Measurements from ENCODE around the gene ZNF740. TPM values are rescaled to one million over a fixed set of nuclear protein-coding genes. Genes with fewer than 3 reads are reported as not detected.
A peak's percentile ranks its signal among the peaks of the same experiment; 100 is the strongest.

The ZNF740 gene
- total and polyA plus RNA-seq, 2 of the 8 experiments (the other 6 are each of a cell fraction or from before 2014, with no cell fraction given): 8.2 to 40.0 TPM

- Histone ChIP-seq H3K9me3 (ENCODE audit: insufficient read depth in 2 of 2, low read depth in 1 of 2, low read length in 1 of 2) (no peaks in the 10 kb centered on the region), H2BK12ac (ENCODE audit: low read depth, low read length) (no peak overlapping the region), H3K27ac (ENCODE audit: low read depth, low read length) (no peak overlapping the region), H3K79me2 (ENCODE audit: control insufficient read depth in 1 of 2, insufficient read depth in 2 of 2, low read length in 2 of 2) (no peaks in the 10 kb centered on the region), H3K36me3 (ENCODE audit: control insufficient read depth in 2 of 4, insufficient read depth in 4 of 4, low read length in 3 of 4) (peaks cover 0 to 5% (median under 1%) of the 10 kb centered on the region in 4 experiments; a peak in 3 of 8 replicates), H3K4me3 (ENCODE audit: extremely low read depth in 1 of 4, insufficient read depth in 2 of 4, low read depth in 3 of 4, low read length in 4 of 4) (no peak overlapping the region), H2BK15ac (ENCODE audit: low read length) (no peak overlapping the region), H3K14ac (ENCODE audit: insufficient read length) (no peak overlapping the region), H3K4me2 (ENCODE audit: insufficient read depth in 1 of 2, low read depth in 2 of 2, low read length in 2 of 2) (no peak overlapping the region), H3K4me1 (replicated peaks in 1 of 4; ENCODE audit: control insufficient read depth in 3 of 4, insufficient read depth in 4 of 4, low read length in 3 of 4) (peaks cover 0 to 6% (median 3%) of the 10 kb centered on the region in 4 experiments; a peak in 5 of 7 replicates), H3K9ac (replicated peaks in 1 of 4; ENCODE audit: extremely low read depth in 1 of 4, low read depth in 3 of 4, low read length in 3 of 4) (no peak overlapping the region), H2BK120ac (replicated peaks; ENCODE audit: low read depth, low read length) (no peak overlapping the region), H4K5ac (ENCODE audit: insufficient read length, low read depth, low read length) (no peak overlapping the region), H3K4ac (replicated peaks; ENCODE audit: insufficient read length, low read depth, low read length) (no peak overlapping the region), H2AFZ (ENCODE audit: low read length) (no peak overlapping the region), H3K79me1 (ENCODE audit: low read depth, low read length) (no peaks in the 10 kb centered on the region), H3K23ac (ENCODE audit: insufficient read length) (no peak overlapping the region), H3K23me2 (ENCODE audit: low read depth, low read length) (peaks cover 2% of the 10 kb centered on the region; the same call in 1 of the 2 replicates), H2AK5ac (ENCODE audit: low read depth, low read length) (no peak overlapping the region), H3K18ac (ENCODE audit: extremely low read depth, low read length) (no peak overlapping the region), H2BK5ac (ENCODE audit: low read depth, low read length) (no peak overlapping the region), H2BK20ac (ENCODE audit: low read length) (no peak overlapping the region), H3K27me3 (replicated peaks in 1 of 4; ENCODE audit: control insufficient read depth in 3 of 4, extremely low read depth in 1 of 4, insufficient read depth in 3 of 4, low read length in 3 of 4) (peaks cover 2 to 27% (median 10%) of the 10 kb centered on the region in 4 experiments), H4K8ac (ENCODE audit: extremely low read depth, insufficient read depth, low read length) (peak overlapping the region; percentile 29; the same call in 1 of the 2 replicates), H4K20me1 (replicated peaks in 1 of 2; ENCODE audit: control insufficient read depth in 1 of 2, insufficient read depth in 2 of 2, low read length in 2 of 2) (peaks cover 2 to 9% of the 10 kb centered on the region in 2 experiments), H3K56ac (replicated peaks; ENCODE audit: insufficient read length, low read depth, low read length) (no peak overlapping the region), H4K91ac (replicated peaks; ENCODE audit: insufficient read length, low read length) (no peak overlapping the region)
- ChIA-PET POLR2A (ENCODE audit: partially characterized antibody) (interaction anchor here (0.8 to 2.0 kb wide), 10 partner anchors 12 to 308 kb away, joined by 3 to 7 read pairs (median 3); partner anchors contain the start of genes AAAS, IGFBP6 and TARBP2), CTCF (ENCODE audit: partially characterized antibody) (interaction anchor here (0.8 to 7.7 kb wide), 7 partner anchors 8 to 96 kb away, joined by 3 to 99 read pairs (median 5); partner anchors contain the start of genes CSAD and ZNF740)
- FAIRE-seq (no peak), DNase-seq (ENCODE audit: low read depth in 1 of 2, low spot score in 2 of 2) (no peak)
- WGBS, 2 experiments (ENCODE audit: extremely low coverage in 1 of 2, insufficient coverage in 1 of 2, insufficient read length in 1 of 2, insufficient replicate concordance in 2 of 2, low coverage in 1 of 2, low lambda C conversion rate in 2 of 2, missing lambda C conversion rate in 1 of 2): 95% methylated on average over 9 of the region's 9 CpGs; no CpG with 5 or more reads in 1 of the 2 experiments
- TF ChIP-seq GABPA (IDR thresholded peaks at IDR 0.05; ENCODE audit: borderline replicate concordance, insufficient read depth, low read length) (no peak), TCF12 (IDR thresholded peaks at IDR 0.05; ENCODE audit: low read depth, low read length) (no peak), CBX8 (IDR thresholded peaks at IDR 0.05; ENCODE audit: borderline replicate concordance, low read depth, low read length) (no peak), KDM1A (IDR thresholded peaks at IDR 0.05; ENCODE audit: borderline replicate concordance, low read length) (no peak), SP4 (IDR thresholded peaks at IDR 0.05; ENCODE audit: low read length) (no peak), CEBPB (IDR thresholded peaks at IDR 0.05; ENCODE audit: low read depth, low read length) (no peak), SIRT6 (IDR thresholded peaks at IDR 0.05; ENCODE audit: low read length) (no peak), FOSL1 (IDR thresholded peaks at IDR 0.05; ENCODE audit: insufficient read depth, low read depth, low read length) (no peak), NRF1 (IDR thresholded peaks at IDR 0.05; ENCODE audit: low read depth, low read length) (no peak), POU5F1 (IDR thresholded peaks at IDR 0.05; ENCODE audit: low read depth, low read length) (no peak)
- TF ChIP-seq, protein P1, sequence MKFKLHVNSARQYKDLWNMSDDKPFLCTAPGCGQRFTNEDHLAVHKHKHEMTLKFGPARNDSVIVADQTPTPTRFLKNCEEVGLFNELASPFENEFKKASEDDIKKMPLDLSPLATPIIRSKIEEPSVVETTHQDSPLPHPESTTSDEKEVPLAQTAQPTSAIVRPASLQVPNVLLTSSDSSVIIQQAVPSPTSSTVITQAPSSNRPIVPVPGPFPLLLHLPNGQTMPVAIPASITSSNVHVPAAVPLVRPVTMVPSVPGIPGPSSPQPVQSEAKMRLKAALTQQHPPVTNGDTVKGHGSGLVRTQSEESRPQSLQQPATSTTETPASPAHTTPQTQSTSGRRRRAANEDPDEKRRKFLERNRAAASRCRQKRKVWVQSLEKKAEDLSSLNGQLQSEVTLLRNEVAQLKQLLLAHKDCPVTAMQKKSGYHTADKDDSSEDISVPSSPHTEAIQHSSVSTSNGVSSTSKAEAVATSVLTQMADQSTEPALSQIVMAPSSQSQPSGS (IDR thresholded peaks at IDR 0.05; ENCODE audit: low read length): no peak
Observed at GRCh38 chr12:53193040-53193439, 12.5 kb downstream of the ZNF740 start.
